Sigmoid colon (tissue), 4 donors: ENCODE measurements around the gene TMEM61.

Experiments used
- EP300 ChIP-seq, 4 donors: sonication (generic); formaldehyde crosslinking; IDR thresholded peaks; one replicate each; pipeline ENCODE4 v1.6.1; 2017; ENCODE audit warnings: antibody characterized with exemption in 4 of 4
- POLR2A ChIP-seq, 2 donors: fragments of 450-650 bp; IDR thresholded peaks; one replicate each; pipeline ENCODE4 v1.6.1; 2016; ENCODE audit warnings: antibody characterized with exemption in 2 of 2, mild to moderate bottlenecking in 2 of 2, moderate library complexity in 2 of 2
- POLR2AphosphoS5 ChIP-seq, 4 donors: sonication (generic); formaldehyde crosslinking; IDR thresholded peaks; one replicate each; pipeline ENCODE4 v1.6.1; 2017; ENCODE audit warnings: antibody characterized with exemption in 4 of 4
- TF ChIP-seq, protein P1 (sequence below), 4 experiments: fragments of 450-650 bp in 3 of 4; fragments of 200-600 bp in 1 of 4; IDR thresholded peaks; one replicate each; pipeline ENCODE4 v1.5.1; 2016 to 2019; ENCODE audit warnings: antibody characterized with exemption in 4 of 4, mild to moderate bottlenecking in 3 of 4, moderate library complexity in 2 of 4

DNA sequence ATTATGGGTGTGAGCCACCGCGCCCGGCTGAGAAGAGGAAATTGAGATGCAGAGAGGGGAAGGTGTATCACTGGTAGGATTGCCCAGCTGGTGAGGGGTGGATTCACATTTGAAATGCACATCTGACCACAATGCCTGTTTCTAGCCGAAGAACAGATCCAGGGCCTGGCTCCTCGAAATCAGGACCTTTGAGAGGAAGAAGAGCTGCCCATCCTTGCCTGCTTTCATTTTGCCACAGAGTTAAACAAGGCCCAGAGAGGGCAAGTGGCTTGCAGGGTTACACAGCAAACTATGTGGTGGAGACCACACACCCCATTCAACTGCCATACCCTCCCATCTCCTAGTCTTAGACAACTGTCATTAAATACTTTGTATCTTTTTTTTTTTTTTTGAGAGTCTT, 32.9 kb upstream of the TMEM61 start:
- TF ChIP-seq, protein P1, sequence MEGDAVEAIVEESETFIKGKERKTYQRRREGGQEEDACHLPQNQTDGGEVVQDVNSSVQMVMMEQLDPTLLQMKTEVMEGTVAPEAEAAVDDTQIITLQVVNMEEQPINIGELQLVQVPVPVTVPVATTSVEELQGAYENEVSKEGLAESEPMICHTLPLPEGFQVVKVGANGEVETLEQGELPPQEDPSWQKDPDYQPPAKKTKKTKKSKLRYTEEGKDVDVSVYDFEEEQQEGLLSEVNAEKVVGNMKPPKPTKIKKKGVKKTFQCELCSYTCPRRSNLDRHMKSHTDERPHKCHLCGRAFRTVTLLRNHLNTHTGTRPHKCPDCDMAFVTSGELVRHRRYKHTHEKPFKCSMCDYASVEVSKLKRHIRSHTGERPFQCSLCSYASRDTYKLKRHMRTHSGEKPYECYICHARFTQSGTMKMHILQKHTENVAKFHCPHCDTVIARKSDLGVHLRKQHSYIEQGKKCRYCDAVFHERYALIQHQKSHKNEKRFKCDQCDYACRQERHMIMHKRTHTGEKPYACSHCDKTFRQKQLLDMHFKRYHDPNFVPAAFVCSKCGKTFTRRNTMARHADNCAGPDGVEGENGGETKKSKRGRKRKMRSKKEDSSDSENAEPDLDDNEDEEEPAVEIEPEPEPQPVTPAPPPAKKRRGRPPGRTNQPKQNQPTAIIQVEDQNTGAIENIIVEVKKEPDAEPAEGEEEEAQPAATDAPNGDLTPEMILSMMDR (IDR thresholded peaks at IDR 0.05) = no peak
- no peak for TF ChIP-seq POLR2A (IDR thresholded peaks at IDR 0.05)
- no peak for TF ChIP-seq POLR2AphosphoS5 (IDR thresholded peaks at IDR 0.05)
- TF ChIP-seq EP300 (IDR thresholded peaks at IDR 0.05) = no peak
